CD4-positive, CD25-positive, alpha-beta regulatory T cell (primary cell): Measurements from ENCODE around the gene CBLB. TPM values are rescaled to one million over a fixed set of nuclear protein-coding genes. Genes with fewer than 3 reads are reported as not detected.

Experiments
- ATAC-seq, 2 donors: fragments of 150-1000 bp; cut with Tn5 transposase; one replicate each; pipeline ENCODE4 v1.10.0; 2021; ENCODE audit warnings: low read depth in 2 of 2, moderate number of reproducible peaks in 2 of 2, moderate library complexity in 1 of 2
- DNase-seq, 3 donors: peaks; one replicate each; pipeline versions ENCODE4 v3.0.0 to v3.0.0-alpha.2; 2012 to 2022; ENCODE audit warnings: mixed read lengths in 1 of 3
- H3K27ac ChIP-seq: one replicate; pipeline ENCODE4 v1.7.0; 2013; ENCODE audit warnings: mild to moderate bottlenecking, low read length; ENCODE audit not compliant: insufficient read depth, poor library complexity, severe bottlenecking
- H3K27me3 ChIP-seq: one replicate; pipeline ENCODE4 v1.7.0; 2013; ENCODE audit warnings: low read length; ENCODE audit not compliant: control insufficient read depth, insufficient read depth
- H3K36me3 ChIP-seq: one replicate; pipeline ENCODE4 v1.7.0; 2013; ENCODE audit warnings: mild to moderate bottlenecking, low read length, moderate library complexity; ENCODE audit not compliant: control insufficient read depth, insufficient read depth
- H3K4me1 ChIP-seq: 2 replicates; pipeline ENCODE4 v1.7.0; 2013; ENCODE audit warnings: mild to moderate bottlenecking, low read length; ENCODE audit not compliant: insufficient read depth, control insufficient read depth, poor library complexity, severe bottlenecking
- H3K4me3 ChIP-seq: one replicate; pipeline ENCODE4 v1.7.0; 2013; ENCODE audit warnings: low read depth, mild to moderate bottlenecking, low read length, moderate library complexity
- H3K9me3 ChIP-seq, 2 experiments: 1 replicate in 1 of 2; 2 replicates in 1 of 2; pipeline ENCODE4 v1.7.0; 2013; ENCODE audit warnings: low read length in 2 of 2, mild to moderate bottlenecking in 1 of 2, moderate library complexity in 1 of 2; ENCODE audit not compliant: control insufficient read depth in 2 of 2
- H3K27ac Mint-ChIP-seq, 3 donors: one replicate each; pipeline ENCODE4 v1.8.0; 2020 to 2022; ENCODE audit warnings: mild to moderate bottlenecking in 3 of 3, mixed read lengths in 3 of 3, moderate library complexity in 2 of 3
- H3K27me3 Mint-ChIP-seq: one replicate; pipeline ENCODE4 v1.8.0; 2022; ENCODE audit warnings: mild to moderate bottlenecking, mixed read lengths
- H3K36me3 Mint-ChIP-seq: one replicate; pipeline ENCODE4 v1.8.0; 2020; ENCODE audit warnings: mixed read lengths
- H3K4me1 Mint-ChIP-seq, 4 donors: one replicate each; pipeline ENCODE4 v1.8.0; 2020 to 2022; ENCODE audit warnings: mixed read lengths in 4 of 4, mild to moderate bottlenecking in 1 of 4
- H3K4me3 Mint-ChIP-seq, 4 donors: one replicate each; pipeline ENCODE4 v1.8.0; 2020 to 2022; ENCODE audit warnings: mild to moderate bottlenecking in 4 of 4, mixed read lengths in 4 of 4, moderate library complexity in 3 of 4
- H3K9me3 Mint-ChIP-seq, 7 donors: one replicate each; pipeline ENCODE4 v1.8.0; 2020 to 2022; ENCODE audit warnings: mixed read lengths in 7 of 7, mild to moderate bottlenecking in 3 of 7, moderate library complexity in 2 of 7
- polyA plus RNA-seq, 4 donors: library from polyadenylated mRNA; unstranded; fragments of 300-500 nt; fragmentation: Illumina TruSeq; gene quantifications; one replicate each; pipeline ENCODE4 v1.2.3, GENCODE V29; 2021
- total RNA-seq: library from RNA; stranded (reverse); gene quantifications from one replicate; pipeline ENCODE4 v1.2.3, GENCODE V29; 2022

CBLB gene
- total and polyA plus RNA-seq, 5 donors from 2014 or later = 23.9 to 83.1 (median 34.8) TPM

DNA sequence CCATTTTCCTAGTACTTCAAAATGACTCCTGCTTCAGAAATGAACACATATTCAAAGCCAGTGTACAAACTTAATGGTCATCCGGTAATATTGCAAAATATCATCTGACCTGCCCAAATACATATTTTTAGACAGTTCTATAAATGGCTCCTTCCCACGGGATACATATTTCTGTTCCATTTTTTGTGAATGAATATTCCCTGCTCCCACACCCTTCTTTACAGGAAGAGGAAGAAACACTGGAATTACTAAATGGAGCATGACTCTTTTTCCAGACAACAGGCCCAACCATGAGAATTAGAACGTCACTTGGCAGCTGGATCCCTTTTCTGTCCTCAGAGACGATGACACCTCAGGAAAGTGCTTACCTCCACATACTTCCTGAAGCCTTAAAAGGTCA, 38.0 kb upstream of the CBLB start:
- Histone ChIP-seq H3K36me3 (no peaks in the 10 kb centered on the region), H3K4me1 (no peaks in the 10 kb centered on the region), H3K9me3 (no peaks in the 10 kb centered on the region), H3K27ac (no peak overlapping the region), H3K4me3 (no peak overlapping the region), H3K27me3 (no peaks in the 10 kb centered on the region)
- Mint-ChIP-seq H3K4me3 (no peak overlapping the region), H3K9me3 (peaks cover 0 to 4% (median 0%) of the 10 kb centered on the region in 7 donors), H3K4me1 (peaks cover 0 to 6% (median 0%) of the 10 kb centered on the region in 4 donors), H3K36me3 (peaks cover 7% of the 10 kb centered on the region), H3K27ac (no peak overlapping the region), H3K27me3 (no peaks in the 10 kb centered on the region)
- DNase-seq (no peak), ATAC-seq (no peak)

DNA sequence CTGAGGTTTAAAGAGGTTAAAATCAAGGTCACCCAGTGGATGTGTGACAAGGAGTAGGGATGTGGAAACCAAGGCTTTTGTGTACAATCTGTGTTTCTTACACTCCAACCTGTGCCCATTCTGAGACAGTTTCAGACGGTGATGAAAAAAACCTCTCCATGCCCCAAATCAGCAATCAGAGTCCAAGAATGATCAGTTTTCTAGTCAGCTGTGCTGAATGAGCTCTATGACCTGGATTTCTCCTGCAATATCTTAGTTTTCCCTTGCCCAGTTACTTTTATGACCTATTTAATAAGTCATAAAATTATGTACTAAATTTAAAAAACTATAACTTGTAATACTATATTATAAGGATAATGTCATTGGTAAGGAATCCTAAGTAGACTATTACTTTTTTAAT, 37.5 kb upstream of the CBLB start:
- H3K4me3 Mint-ChIP-seq = no peak overlapping the region
- no peak overlapping the region for H3K4me3 ChIP-seq
- peaks cover 0 to 4% (median 0%) of the 10 kb centered on the region in 7 donors for H3K9me3 Mint-ChIP-seq
- peaks cover 7% of the 10 kb centered on the region for H3K36me3 Mint-ChIP-seq
- no peak overlapping the region for H3K27ac ChIP-seq
- no peaks in the 10 kb centered on the region for H3K9me3 ChIP-seq
- H3K27ac Mint-ChIP-seq = no peak overlapping the region
- no peaks in the 10 kb centered on the region for H3K27me3 ChIP-seq
- ATAC-seq (no peak), DNase-seq (no peak)
- H3K4me1 Mint-ChIP-seq = peaks cover 0 to 6% (median 0%) of the 10 kb centered on the region in 4 donors
- H3K4me1 ChIP-seq = no peaks in the 10 kb centered on the region
- no peaks in the 10 kb centered on the region for H3K36me3 ChIP-seq
- no peaks in the 10 kb centered on the region for H3K27me3 Mint-ChIP-seq

GRCh38 chr3:105905328-105905727, 36.5 kb upstream of the CBLB start:
- Mint-ChIP-seq H3K27me3 (no peaks in the 10 kb centered on the region), H3K27ac (no peak overlapping the region), H3K36me3 (peaks cover 7% of the 10 kb centered on the region), H3K4me1 (peaks cover 0 to 6% (median 0%) of the 10 kb centered on the region in 4 donors), H3K9me3 (peaks cover 0 to 4% (median 0%) of the 10 kb centered on the region in 7 donors), H3K4me3 (no peak overlapping the region)
- Histone ChIP-seq H3K4me3 (no peak overlapping the region), H3K27ac (no peak overlapping the region), H3K27me3 (no peaks in the 10 kb centered on the region), H3K4me1 (no peaks in the 10 kb centered on the region), H3K9me3 (no peaks in the 10 kb centered on the region), H3K36me3 (no peaks in the 10 kb centered on the region)
- ATAC-seq = no peak
- DNase-seq = no peak

DNA sequence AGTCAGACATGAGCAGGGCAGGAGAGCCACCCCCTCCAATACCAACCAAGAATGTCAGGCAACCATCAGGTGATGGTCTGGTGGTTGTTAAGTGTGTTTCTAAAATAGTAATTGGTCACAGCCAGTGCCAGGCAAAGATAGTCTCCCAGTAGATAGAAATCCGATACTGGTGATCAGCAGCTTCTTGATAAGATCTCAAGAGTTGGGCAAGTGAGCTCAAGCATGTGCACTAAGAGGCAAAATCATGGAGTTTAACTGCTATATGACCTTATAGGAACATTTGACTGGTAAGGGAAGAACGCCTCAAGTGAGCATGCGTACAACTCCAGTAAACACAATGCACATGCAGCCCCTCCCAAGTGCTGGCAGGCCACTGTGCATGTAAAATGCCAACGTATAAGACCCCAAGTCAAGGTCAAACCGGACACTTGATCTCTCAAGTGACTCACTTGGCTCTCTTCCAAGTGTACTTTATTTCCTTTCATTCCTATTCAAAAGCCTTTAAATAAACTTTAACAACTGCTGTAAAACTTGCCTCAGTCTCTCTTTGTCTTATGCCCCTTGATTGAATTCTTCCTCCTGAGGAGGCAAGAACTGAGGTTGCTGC, 36.0 kb upstream of the CBLB start:
- Histone ChIP-seq H3K27ac (no peak overlapping the region), H3K4me3 (no peak overlapping the region), H3K36me3 (no peaks in the 10 kb centered on the region), H3K4me1 (no peaks in the 10 kb centered on the region), H3K27me3 (no peaks in the 10 kb centered on the region), H3K9me3 (no peaks in the 10 kb centered on the region)
- Mint-ChIP-seq H3K36me3 (peaks cover 7% of the 10 kb centered on the region), H3K4me3 (no peak overlapping the region), H3K9me3 (peaks cover 0 to 4% (median 0%) of the 10 kb centered on the region in 7 donors), H3K4me1 (peaks cover 0 to 6% (median 0%) of the 10 kb centered on the region in 4 donors), H3K27ac (peak overlapping the region in 1 of 3 donors; percentile 38), H3K27me3 (no peaks in the 10 kb centered on the region)
- DNase-seq (no peak), ATAC-seq (no peak)

GRCh38 chr3:105904251-105904650, 35.4 kb upstream of the CBLB start:
- Histone ChIP-seq H3K4me1 (no peaks in the 10 kb centered on the region), H3K9me3 (no peaks in the 10 kb centered on the region), H3K4me3 (no peak overlapping the region), H3K27me3 (no peaks in the 10 kb centered on the region), H3K27ac (no peak overlapping the region), H3K36me3 (no peaks in the 10 kb centered on the region)
- Mint-ChIP-seq H3K4me3 (no peak overlapping the region), H3K27me3 (no peaks in the 10 kb centered on the region), H3K9me3 (peaks cover 0 to 1% (median 0%) of the 10 kb centered on the region in 7 donors), H3K27ac (peak overlapping the region in 1 of 3 donors; percentile 38), H3K36me3 (peaks cover 7% of the 10 kb centered on the region), H3K4me1 (peaks cover 0 to 6% (median 0%) of the 10 kb centered on the region in 4 donors)
- no peak for ATAC-seq
- no peak for DNase-seq

- no peak overlapping the region for H3K27ac ChIP-seq
- DNase-seq (no peak), ATAC-seq (no peak)
- no peaks in the 10 kb centered on the region for H3K27me3 Mint-ChIP-seq
- H3K4me3 ChIP-seq = no peak overlapping the region
- H3K27ac Mint-ChIP-seq = no peak overlapping the region
- no peaks in the 10 kb centered on the region for H3K4me1 ChIP-seq
- peaks cover 0 to 3% (median 0%) of the 10 kb centered on the region in 7 donors for H3K9me3 Mint-ChIP-seq
- no peaks in the 10 kb centered on the region for H3K9me3 ChIP-seq
- H3K4me3 Mint-ChIP-seq = no peak overlapping the region
- no peaks in the 10 kb centered on the region for H3K36me3 ChIP-seq
- no peaks in the 10 kb centered on the region for H3K27me3 ChIP-seq
- H3K36me3 Mint-ChIP-seq = peaks cover 7% of the 10 kb centered on the region
- H3K4me1 Mint-ChIP-seq = no peaks in the 10 kb centered on the region
Measured at GRCh38 chr3:105899516-105899915, 30.7 kb upstream of the CBLB start.

GRCh38 chr3:105891101-105891500, 22.3 kb upstream of the CBLB start:
- Histone ChIP-seq H3K27ac (no peak overlapping the region), H3K4me3 (no peak overlapping the region), H3K9me3 (no peaks in the 10 kb centered on the region), H3K36me3 (no peaks in the 10 kb centered on the region), H3K4me1 (no peaks in the 10 kb centered on the region), H3K27me3 (no peaks in the 10 kb centered on the region)
- H3K9me3 Mint-ChIP-seq = no peaks in the 10 kb centered on the region
- H3K27me3 Mint-ChIP-seq = peaks cover 1% of the 10 kb centered on the region
- no peak overlapping the region for H3K4me3 Mint-ChIP-seq
- H3K4me1 Mint-ChIP-seq = peaks cover 2 to 15% (median 10%) of the 10 kb centered on the region in 4 donors
- peak overlapping the region; percentile 8 to 66 (median 41) for H3K27ac Mint-ChIP-seq
- DNase-seq (no peak), ATAC-seq (no peak)
- no peaks in the 10 kb centered on the region for H3K36me3 Mint-ChIP-seq
